GM08714 (cell line): ENCODE data around the gene TMEM121.

Experiments
- H3K4me3 ChIP-seq: fragments of 200-500 bp; sonication (Bioruptor generic); 2 replicates; pipeline ENCODE4 v1.5.1; 2014; ENCODE audit warnings: mild to moderate bottlenecking, low read length, inconsistent platforms
- ZNF274 ChIP-seq: IDR thresholded peaks from 2 replicates; pipeline ENCODE4 v1.6.1; 2012; ENCODE audit warnings: mild to moderate bottlenecking, low read depth, low read length

The TMEM121 gene

GRCh38 chr14:105526776-105527380 lies 495 bp downstream of the TMEM121 start:
- no peak for TF ChIP-seq ZNF274
- H3K4me3 ChIP-seq: peak overlapping the region; percentile 40

DNA sequence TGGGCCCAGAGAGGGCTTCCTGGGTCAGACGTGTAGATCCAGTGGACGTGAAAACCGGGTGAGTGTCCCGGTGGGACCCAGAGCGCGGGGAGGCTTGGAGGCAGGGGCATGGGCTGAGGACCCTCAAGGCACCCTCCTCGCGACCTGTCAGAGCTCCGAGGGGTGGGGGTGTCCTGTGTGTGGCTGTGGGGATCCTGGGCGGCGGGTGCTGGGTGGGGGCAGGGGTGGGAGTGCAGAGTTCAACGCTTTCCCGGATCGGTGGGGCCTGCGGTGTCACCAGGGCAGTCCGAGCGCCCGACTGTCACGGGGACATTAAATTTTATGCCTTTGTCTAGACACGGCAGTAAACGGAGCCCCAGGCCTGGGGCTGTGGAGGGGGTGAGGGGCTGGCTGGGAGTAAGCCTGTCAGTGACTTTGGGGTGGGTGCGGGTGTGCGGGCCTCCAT lies 1.0 kb downstream of the TMEM121 start:
- H3K4me3 ChIP-seq: no peak overlapping the region
- no peak for TF ChIP-seq ZNF274

- TF ChIP-seq ZNF274: no peak
- peak overlapping the region; percentile 53; the same call in 1 of the 2 replicates for H3K4me3 ChIP-seq
These were observed 1.6 kb downstream of the TMEM121 start for GRCh38 chr14:105527826-105528585.

DNA sequence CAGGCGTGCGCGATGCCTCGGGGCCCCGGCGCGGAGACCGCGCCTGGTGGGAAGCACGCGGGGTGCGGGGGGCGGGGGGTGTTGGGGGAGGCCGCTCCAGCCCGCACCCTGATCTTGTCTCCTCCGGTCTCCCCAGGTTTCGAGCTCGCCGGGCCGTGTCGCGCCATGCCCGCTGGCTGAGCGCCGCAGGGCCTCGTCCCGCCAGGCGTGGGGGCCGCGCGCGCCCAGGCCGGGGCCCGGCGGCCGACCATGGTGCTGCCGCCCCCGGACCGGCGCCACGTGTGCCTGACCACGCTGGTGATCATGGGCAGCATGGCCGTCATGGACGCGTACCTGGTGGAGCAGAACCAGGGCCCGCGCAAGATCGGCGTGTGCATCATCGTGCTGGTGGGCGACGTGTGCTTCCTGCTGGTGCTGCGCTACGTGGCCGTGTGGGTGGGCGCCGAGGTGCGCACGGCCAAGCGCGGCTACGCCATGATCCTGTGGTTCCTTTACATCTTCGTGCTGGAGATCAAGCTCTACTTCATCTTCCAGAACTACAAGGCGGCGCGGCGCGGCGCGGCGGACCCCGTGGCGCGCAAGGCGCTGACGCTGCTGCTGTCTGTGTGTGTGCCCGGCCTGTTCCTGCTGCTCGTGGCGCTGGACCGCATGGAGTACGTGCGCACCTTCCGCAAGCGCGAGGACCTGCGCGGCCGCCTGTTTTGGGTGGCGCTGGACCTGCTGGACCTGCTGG lies 2.4 kb downstream of the TMEM121 start:
- H3K4me3 ChIP-seq: peak overlapping the region; percentile 8; the same call in 1 of the 2 replicates
- no peak for TF ChIP-seq ZNF274

DNA sequence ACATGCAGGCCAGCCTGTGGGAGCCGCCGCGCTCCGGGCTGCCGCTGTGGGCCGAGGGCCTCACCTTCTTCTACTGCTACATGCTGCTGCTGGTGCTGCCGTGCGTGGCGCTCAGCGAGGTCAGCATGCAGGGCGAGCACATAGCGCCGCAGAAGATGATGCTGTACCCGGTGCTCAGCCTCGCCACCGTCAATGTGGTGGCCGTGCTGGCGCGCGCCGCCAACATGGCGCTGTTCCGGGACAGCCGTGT lies 2.9 kb downstream of the TMEM121 start:
- peak overlapping the region; percentile 8; the same call in 1 of the 2 replicates for H3K4me3 ChIP-seq
- TF ChIP-seq ZNF274: no peak

DNA sequence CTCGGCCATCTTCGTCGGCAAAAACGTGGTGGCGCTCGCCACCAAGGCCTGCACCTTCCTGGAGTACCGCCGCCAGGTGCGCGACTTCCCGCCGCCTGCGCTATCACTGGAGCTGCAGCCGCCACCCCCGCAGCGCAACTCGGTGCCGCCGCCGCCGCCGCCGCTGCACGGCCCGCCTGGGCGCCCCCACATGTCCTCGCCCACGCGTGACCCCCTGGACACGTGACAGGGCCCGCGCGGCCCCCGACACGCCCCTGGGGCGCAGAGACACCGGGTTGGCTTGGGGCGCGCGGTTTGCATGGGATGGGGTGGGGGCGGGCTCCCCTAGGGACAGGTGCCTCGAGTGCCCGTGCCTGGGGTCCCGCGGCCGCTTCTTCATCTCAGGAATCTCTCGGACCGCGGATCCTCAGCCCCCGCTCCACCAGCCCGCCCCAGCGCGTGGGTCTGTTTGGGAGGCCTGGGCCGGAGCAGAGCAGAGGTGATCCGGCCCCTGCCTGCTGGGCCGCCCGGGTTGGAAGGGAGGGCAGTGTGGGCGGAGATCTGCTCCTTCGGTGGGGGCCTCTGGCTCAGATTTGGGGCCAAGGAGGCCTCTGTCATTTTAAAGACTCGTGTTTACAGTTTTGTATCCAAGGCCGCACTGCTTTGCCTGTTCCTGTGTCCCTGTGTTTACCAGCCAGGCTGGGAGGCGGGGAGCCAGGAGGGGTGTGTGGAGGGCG lies 3.3 kb downstream of the TMEM121 start:
- H3K4me3 ChIP-seq: no peak overlapping the region; the same call in 1 of the 2 replicates
- no peak for TF ChIP-seq ZNF274

GRCh38 chr14:105530285-105531087 lies 4.1 kb downstream of the TMEM121 start:
- no peak overlapping the region for H3K4me3 ChIP-seq
- TF ChIP-seq ZNF274: no peak

DNA sequence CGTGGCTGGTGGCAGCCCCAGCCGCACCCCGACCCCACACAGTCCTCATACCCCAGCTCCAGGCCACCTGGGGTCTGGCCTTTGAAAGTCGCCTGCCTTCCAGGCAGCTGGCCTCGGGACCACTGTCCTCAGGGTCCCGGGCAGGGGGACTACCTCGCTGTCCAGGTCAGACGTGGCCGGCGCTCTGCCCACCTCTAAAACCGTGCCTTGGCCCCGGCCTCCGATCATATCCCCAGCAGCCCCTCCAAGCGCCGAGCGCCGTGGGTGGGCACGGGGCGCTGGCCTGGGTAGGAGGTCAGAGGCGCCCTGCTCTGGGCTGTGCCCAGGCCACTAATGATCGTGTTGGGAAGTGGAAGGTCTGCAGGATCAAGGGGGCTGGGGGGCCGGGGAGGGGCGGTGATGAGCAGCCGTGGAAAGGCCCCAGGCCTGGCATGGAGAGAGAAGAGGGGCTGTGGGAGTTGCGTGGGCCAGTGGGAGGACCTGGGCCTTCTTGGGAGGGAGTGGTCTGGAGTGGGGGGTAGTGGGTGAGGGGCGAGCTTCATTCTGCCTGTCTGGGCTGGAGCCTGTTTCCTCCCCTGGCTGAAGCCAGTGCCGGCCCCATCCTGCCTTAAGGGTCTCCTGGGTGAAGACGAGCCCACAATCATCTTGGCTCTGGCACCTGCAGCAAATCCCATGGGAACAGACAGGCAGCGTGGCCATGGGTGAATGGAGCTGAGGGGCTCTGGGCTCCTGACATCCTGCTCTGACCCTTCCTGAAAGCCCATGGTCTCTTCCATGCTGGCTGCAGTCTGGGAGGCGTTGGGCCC lies 4.9 kb downstream of the TMEM121 start:
- TF ChIP-seq ZNF274: no peak
- no peak overlapping the region for H3K4me3 ChIP-seq

DNA sequence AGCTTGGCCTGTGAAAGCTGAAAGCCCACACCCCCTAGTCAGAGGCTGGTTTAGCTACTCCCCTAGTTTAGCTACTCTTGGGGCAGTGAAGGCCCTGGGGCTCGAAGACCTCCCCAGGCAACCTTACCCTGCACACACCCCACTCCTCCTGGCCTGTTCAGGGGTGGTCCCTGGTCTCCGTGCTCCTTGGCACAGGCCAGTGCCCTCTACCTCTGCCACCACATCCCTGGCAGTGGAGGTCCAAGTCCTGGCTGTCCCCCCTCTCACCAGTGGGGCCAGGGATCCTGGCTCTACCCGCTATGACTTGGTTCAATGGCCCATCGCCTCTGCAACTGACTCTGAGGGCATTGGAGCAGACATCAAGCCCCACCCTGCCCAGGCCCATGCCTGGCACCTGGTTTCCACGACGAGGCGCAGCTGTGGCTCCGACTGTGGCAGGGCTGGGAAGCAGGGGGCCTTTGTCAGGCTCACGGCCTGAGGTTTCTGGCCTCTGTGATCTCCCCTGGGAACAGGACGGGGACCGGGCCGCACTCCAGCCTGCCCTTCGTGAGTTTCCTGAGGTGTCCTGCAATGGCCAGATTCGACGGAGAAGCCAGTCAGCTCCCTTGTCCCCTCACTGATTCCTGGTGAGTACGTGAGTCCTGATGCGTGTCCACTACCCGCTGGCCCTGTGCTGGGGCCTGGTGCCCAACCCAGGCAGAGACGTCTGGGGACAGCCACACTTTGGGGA lies 5.7 kb downstream of the TMEM121 start:
- no peak overlapping the region for H3K4me3 ChIP-seq
- no peak for TF ChIP-seq ZNF274

DNA sequence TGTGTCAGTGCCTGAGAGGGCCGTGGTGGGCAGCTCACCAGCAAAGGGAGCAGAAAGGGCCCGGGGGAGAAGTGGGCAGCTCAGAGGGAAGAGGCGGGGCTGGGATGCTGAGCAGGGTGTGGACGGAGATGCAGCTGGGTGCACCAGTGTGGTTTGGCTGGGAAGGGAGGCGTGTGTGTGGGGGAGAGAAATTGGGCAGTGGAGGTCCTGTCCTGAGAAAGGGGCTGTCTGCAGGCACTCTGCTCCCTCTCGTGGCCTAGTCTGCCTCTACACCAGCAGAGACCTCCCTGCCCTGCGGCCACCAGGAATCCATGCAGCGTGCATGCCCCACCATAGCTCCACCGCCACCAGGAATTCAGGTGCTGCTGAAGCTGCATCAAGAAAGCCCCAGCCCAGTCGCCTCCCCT lies 6.4 kb downstream of the TMEM121 start:
- no peak for TF ChIP-seq ZNF274
- no peak overlapping the region for H3K4me3 ChIP-seq

DNA sequence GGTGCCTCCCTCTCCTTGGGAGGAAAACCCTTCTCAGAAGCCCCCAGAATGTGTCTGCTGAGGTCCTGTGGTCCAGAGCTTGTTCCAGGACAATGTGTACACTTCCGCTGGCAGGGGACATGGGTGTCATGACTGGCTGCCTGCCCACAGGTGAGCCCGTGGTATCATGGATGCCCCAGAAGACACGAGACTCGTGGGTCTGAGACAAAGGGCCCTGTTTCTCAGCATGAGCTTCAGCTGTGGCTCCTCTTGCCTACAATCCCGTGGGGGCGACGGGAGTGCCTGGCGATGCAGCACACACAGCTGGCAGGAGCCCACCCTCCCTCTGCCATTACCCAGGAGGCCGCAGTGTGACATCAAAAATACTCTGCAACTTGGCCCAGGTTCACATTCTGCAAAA lies 7.0 kb downstream of the TMEM121 start:
- TF ChIP-seq ZNF274: no peak

DNA sequence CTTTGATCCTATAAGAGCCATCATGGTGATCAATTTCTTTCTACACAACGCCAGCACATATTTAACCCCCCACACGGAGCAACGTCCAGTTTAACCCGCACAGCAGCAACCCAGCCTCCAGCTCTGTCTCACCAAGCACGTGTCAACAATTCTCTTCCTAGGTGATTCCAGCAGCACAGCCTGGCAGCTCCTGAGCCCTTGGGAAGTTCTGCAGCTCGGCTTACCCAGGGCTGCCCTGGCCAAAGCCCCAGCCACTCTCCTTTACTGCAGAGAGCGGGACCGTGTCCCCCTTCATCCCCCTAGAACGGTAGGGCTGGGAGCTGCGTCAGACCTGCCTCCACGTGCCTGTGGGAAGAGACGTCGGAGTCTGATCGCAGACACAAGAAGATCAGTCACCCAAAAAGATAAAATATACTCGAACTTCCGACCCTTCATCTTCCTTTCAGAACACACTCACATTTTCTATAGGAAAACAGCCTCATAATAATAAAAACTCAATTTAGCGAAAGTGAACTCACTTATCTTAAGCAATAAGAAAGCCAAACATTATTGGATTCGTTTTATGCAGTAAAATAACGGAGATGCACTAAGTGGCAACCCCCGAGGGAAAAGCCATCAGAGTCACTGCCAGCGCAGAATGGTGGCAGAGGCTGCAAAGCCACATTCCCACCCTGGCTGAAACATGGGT lies 7.6 kb downstream of the TMEM121 start:
- no peak for TF ChIP-seq ZNF274
- H3K4me3 ChIP-seq: no peak overlapping the region

More for the DNA sequence above, 7.0 kb downstream of the TMEM121 start:
- no peak overlapping the region for H3K4me3 ChIP-seq
